OCI-LY1 (cell line): ENCODE results near the gene RNU1-1.
"Not testable (repeated sequence)": the region's sequence is repeated elsewhere in the genome, so short reads cannot be mapped to it uniquely, and the experiment has no call there.

ENCODE experiments used
- CTCF ChIP-seq: fragments of 200-600 bp; sonication (generic), shearing (Covaris generic); IDR thresholded peaks from 2 replicates; pipeline ENCODE4 v1.5.1; 2017; ENCODE audit warnings: mild to moderate bottlenecking, antibody characterized with exemption, low read length, moderate library complexity, mixed read lengths
- EZH2 ChIP-seq: fragments of 200-600 bp; sonication (generic), shearing (Covaris generic); IDR thresholded peaks from 2 replicates; pipeline ENCODE4 v1.8.0; 2017; ENCODE audit warnings: borderline replicate concordance, mixed run types, mild to moderate bottlenecking, antibody characterized with exemption, low read length, moderate library complexity, mixed read lengths

- TF ChIP-seq CTCF, EZH2: not testable (repeated sequence)
Measured at GRCh38 chr1:16545682-16546095, 31.6 kb upstream of the RNU1-1 start.
